Fibroblast of lung (primary cell): ENCODE measurements around the gene SRC.

Experiments used
- CTCF ChIP-seq, 2 donors: IDR thresholded peaks in 1 of 2; conservative IDR thresholded peaks in 1 of 2; 1 replicate in 1 of 2; 2 replicates in 1 of 2; pipeline ENCODE4 v1.5.1; 2011 to 2012; ENCODE audit warnings: low read length in 2 of 2, control low read depth in 1 of 2, inconsistent platforms in 1 of 2, low read depth in 1 of 2, mild to moderate bottlenecking in 1 of 2
- EZH2 ChIP-seq: IDR thresholded peaks from 2 replicates; pipeline ENCODE4 v1.5.1; 2012; ENCODE audit warnings: low read length, control low read depth, mild to moderate bottlenecking; ENCODE audit errors: missing control alignments

GRCh38 chr20:37339208-37339607 lies 6.7 kb upstream of the SRC start:
- TF ChIP-seq CTCF (conservative IDR thresholded peaks at IDR 0.05 in 1 of 2, IDR thresholded peaks at IDR 0.05 in 1 of 2; ENCODE audit: low read depth in 1 of 2, low read length in 2 of 2) (no peak), EZH2 (no peak)
